Activated CD8-positive, alpha-beta T cell treated with anti-CD3 and anti-CD28 coated beads for 36 hours (primary cell): ENCODE data around the gene FAN1. TPM values are rescaled to one million over a fixed set of nuclear protein-coding genes. Genes with fewer than 3 reads are reported as not detected.

Experiments used
- ATAC-seq: fragments of 200-7000 bp; cut with Tn5 transposase; one replicate; pipeline ENCODE4 v1.10.0; 2021; ENCODE audit warnings: mild to moderate bottlenecking, moderate library complexity
- CTCF ChIA-PET: fragments of 350-600 bp; sonication (Branson Sonifier 250); formaldehyde crosslinking; loops from one replicate; lab custom pipeline; 2021; ENCODE audit warnings: antibody characterized with exemption; lab: Charles Lee
- POLR2A ChIA-PET: fragments of 350-600 bp; sonication (Branson Sonifier 250); formaldehyde crosslinking; loops from one replicate; lab custom pipeline; 2021; ENCODE audit warnings: antibody characterized with exemption; lab: Charles Lee
- DNase-seq: peaks from one replicate; pipeline ENCODE4 v3.0.0-alpha.2; 2020
- H3K27ac Mint-ChIP-seq: one replicate; pipeline ENCODE4 v1.8.0; 2021; ENCODE audit warnings: mild to moderate bottlenecking, mixed read lengths
- H3K27me3 Mint-ChIP-seq: one replicate; pipeline ENCODE4 v1.8.0; 2021; ENCODE audit warnings: mixed read lengths
- H3K36me3 Mint-ChIP-seq: one replicate; pipeline ENCODE4 v1.8.0; 2021; ENCODE audit warnings: low read depth, mixed read lengths
- H3K4me1 Mint-ChIP-seq: one replicate; pipeline ENCODE4 v1.8.0; 2021; ENCODE audit warnings: low read depth, mixed read lengths
- H3K4me3 Mint-ChIP-seq: one replicate; pipeline ENCODE4 v1.8.0; 2021; ENCODE audit warnings: mild to moderate bottlenecking, moderate library complexity, mixed read lengths
- H3K9me3 Mint-ChIP-seq: one replicate; pipeline ENCODE4 v1.8.0; 2021; ENCODE audit warnings: mixed read lengths
- intact Hi-C: fragments of 100-400 bp; cut with micrococcal nuclease; formaldehyde crosslinking; loops from one replicate; pipeline ENCODE4 v1.10.0; 2022
- total RNA-seq, 2 experiments: library from RNA; stranded (reverse); gene quantifications; one replicate each; pipeline ENCODE4 v1.2.3, GENCODE V29; 2021
- TF ChIP-seq, protein P1 (sequence below): fragments of 200-600 bp; IDR thresholded peaks from one replicate; pipeline ENCODE4 v1.8.0; 2022; ENCODE audit warnings: antibody characterized with exemption, mild to moderate bottlenecking

FAN1 gene
- total RNA-seq, 2 experiments from 2014 or later: 12.0 to 15.7 TPM

DNA sequence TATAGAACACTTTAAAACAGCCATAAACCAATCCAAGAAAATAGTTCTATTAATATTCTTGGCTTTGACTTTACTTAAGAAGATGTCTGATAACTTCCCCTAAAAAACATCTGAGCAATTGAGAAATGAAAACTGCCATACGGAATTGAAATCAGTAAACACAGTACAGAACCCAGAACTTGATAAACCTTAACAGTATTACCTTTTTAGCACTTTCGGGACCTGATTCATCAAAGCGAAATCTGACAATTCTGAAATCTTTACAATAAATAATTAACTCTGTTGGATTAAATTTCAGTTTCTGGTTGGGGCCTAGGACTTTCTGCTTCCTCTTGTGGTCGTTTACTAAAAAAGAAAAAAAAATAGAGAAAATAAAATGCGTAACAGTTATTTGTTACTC, 70.4 kb downstream of the FAN1 start:
- peaks cover 38% of the 10 kb centered on the region for H3K4me1 Mint-ChIP-seq
- H3K27ac Mint-ChIP-seq: no peak overlapping the region
- H3K4me3 Mint-ChIP-seq: no peak overlapping the region
- DNase-seq (no peak), ATAC-seq (no peak)
- TF ChIP-seq, protein P1, sequence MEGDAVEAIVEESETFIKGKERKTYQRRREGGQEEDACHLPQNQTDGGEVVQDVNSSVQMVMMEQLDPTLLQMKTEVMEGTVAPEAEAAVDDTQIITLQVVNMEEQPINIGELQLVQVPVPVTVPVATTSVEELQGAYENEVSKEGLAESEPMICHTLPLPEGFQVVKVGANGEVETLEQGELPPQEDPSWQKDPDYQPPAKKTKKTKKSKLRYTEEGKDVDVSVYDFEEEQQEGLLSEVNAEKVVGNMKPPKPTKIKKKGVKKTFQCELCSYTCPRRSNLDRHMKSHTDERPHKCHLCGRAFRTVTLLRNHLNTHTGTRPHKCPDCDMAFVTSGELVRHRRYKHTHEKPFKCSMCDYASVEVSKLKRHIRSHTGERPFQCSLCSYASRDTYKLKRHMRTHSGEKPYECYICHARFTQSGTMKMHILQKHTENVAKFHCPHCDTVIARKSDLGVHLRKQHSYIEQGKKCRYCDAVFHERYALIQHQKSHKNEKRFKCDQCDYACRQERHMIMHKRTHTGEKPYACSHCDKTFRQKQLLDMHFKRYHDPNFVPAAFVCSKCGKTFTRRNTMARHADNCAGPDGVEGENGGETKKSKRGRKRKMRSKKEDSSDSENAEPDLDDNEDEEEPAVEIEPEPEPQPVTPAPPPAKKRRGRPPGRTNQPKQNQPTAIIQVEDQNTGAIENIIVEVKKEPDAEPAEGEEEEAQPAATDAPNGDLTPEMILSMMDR: no peak
- peaks cover 30% of the 10 kb centered on the region for H3K36me3 Mint-ChIP-seq
- no peaks in the 10 kb centered on the region for H3K9me3 Mint-ChIP-seq
- intact Hi-C loops: no loop called here
- POLR2A ChIA-PET: interaction anchor here (1.0 kb wide), 1 partner anchor 11 kb away, joined by 3 read pairs; no protein-coding TSS in a partner anchor
- CTCF ChIA-PET: no interaction called here
- H3K27me3 Mint-ChIP-seq: no peaks in the 10 kb centered on the region

DNA sequence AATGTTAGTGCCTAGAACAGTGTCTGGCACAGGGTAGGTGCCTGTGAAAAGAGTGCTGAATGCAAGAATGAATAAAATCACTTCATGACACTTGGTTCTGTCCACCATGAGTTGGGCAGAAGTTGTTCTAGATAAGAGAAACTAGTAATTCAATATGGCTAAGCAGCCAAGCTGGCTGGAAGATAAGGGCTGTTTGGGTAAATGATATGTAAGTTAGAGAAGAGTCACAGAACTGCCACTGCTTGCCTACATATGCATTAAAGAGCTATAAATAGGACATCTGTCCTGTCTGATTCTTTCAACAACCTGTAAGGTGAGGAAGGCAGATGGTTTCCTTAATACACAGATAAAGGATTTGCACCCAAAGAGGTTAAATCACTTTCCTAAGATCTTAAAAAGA, 74.6 kb downstream of the FAN1 start:
- Mint-ChIP-seq H3K27ac (no peak overlapping the region), H3K27me3 (no peaks in the 10 kb centered on the region), H3K4me1 (peaks cover 35% of the 10 kb centered on the region), H3K9me3 (no peaks in the 10 kb centered on the region), H3K36me3 (peaks cover 19% of the 10 kb centered on the region), H3K4me3 (no peak overlapping the region)
- ChIA-PET POLR2A (interaction anchor here (1.0 to 1.6 kb wide), 3 partner anchors 12 to 70 kb away, joined by 3 to 7 read pairs (median 6); partner anchors contain the start of gene MTMR10), CTCF (interaction anchor here (1.6 to 2.8 kb wide), 2 partner anchors 11 to 151 kb away, joined by 5 to 11 read pairs; no protein-coding TSS in a partner anchor)
- TF ChIP-seq, protein P1: no peak
- DNase-seq: no peak
- intact Hi-C loops: no loop called here
- ATAC-seq: no peak

DNA sequence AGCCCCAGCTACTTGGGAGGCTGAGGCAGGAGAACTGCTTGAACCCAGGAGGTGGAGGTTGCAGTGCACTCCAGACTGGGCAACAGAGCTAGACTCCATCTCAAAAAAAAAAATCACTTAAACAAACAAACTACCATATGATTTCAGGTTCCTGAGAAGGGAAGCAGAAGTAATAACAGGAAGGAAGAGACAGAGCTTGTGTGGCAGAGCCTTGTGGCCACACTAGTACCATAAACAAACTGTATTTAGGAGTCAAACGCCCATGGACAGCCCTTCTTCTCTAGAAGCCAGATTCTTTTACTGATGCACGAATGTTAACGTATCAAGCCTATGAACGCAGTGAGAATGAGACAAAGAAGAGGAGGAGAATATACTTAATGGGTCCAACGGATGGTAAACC, 75.7 kb downstream of the FAN1 start:
- Mint-ChIP-seq H3K36me3 (peaks cover 15% of the 10 kb centered on the region), H3K27me3 (no peaks in the 10 kb centered on the region), H3K4me3 (no peak overlapping the region), H3K4me1 (peaks cover 37% of the 10 kb centered on the region), H3K9me3 (no peaks in the 10 kb centered on the region), H3K27ac (no peak overlapping the region)
- POLR2A ChIA-PET: no interaction called here
- CTCF ChIA-PET: interaction anchor here (1.0 to 2.8 kb wide), 2 partner anchors 12 to 120 kb away, joined by 3 to 11 read pairs; no protein-coding TSS in a partner anchor
- TF ChIP-seq, protein P1: no peak
- DNase-seq: no peak
- no peak for ATAC-seq
- intact Hi-C loops: no loop called here

DNA sequence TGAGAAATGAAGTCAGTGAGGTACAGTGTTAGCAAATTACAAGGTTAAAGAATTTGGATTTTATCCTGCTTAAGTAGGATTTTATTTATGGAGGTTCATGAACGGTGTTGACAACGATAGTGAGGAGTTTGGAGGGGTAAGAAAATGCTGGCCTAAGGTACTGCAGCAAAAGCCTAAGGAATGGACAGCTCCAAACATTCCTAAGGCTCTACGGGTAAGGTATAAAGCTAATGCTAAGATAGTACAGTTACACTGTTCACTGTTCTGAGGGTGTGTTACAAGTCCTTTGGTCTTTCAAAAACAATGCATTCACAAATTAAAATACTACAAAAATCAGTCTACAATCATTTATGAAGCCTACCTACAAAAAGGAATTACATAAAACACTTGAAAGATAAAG, 80.4 kb downstream of the FAN1 start:
- Mint-ChIP-seq H3K36me3 (peaks cover 18% of the 10 kb centered on the region), H3K27ac (no peak overlapping the region), H3K9me3 (no peaks in the 10 kb centered on the region), H3K4me3 (no peak overlapping the region), H3K4me1 (peaks cover 46% of the 10 kb centered on the region), H3K27me3 (no peaks in the 10 kb centered on the region)
- intact Hi-C loops: no loop called here
- POLR2A ChIA-PET: no interaction called here
- DNase-seq (no peak), ATAC-seq (no peak)
- TF ChIP-seq, protein P1: no peak
- CTCF ChIA-PET: interaction anchor here (0.8 to 1.8 kb wide), 3 partner anchors 16 to 506 kb away, joined by 3 to 5 read pairs (median 3); no protein-coding TSS in a partner anchor

DNA sequence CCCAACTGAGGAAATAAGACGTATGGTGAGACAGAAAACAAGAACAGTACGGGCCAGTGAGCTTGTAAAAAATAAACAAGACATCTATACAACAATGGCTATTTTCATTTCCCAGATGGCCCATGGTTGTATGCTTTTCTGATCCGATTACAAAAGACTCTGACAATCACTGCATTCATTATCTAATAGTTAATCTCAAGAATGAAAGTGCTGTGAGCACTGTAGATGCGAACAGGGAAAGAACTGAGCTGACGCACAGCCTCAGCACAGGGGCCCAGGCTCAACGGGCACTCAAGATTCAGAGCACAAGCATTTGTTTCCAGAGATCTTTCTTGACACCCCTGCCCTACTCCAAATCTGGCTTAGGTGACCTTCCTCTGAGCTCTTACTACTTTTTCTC, 80.8 kb downstream of the FAN1 start:
- ChIA-PET CTCF (interaction anchor here (0.8 to 1.8 kb wide), 3 partner anchors 17 to 506 kb away, joined by 3 to 5 read pairs (median 3); no protein-coding TSS in a partner anchor), POLR2A (no interaction called here)
- peaks cover 43% of the 10 kb centered on the region for H3K4me1 Mint-ChIP-seq
- no peak for ATAC-seq
- H3K27ac Mint-ChIP-seq: no peak overlapping the region
- TF ChIP-seq, protein P1: no peak
- no peaks in the 10 kb centered on the region for H3K27me3 Mint-ChIP-seq
- H3K9me3 Mint-ChIP-seq: no peaks in the 10 kb centered on the region
- no peak for DNase-seq
- peaks cover 15% of the 10 kb centered on the region for H3K36me3 Mint-ChIP-seq
- no peak overlapping the region for H3K4me3 Mint-ChIP-seq
- intact Hi-C loops: no loop called here
